SIG-M5 treated with dmso at 0.1 percent for 504 hours (cell line): ENCODE data around the gene USP28.

ENCODE experiments used
- DNase-seq: peaks from one replicate; lab custom pipeline; 2025; ENCODE audit not compliant: unreplicated experiment; lab: John Stamatoyannopoulos, UW

The USP28 gene

DNA sequence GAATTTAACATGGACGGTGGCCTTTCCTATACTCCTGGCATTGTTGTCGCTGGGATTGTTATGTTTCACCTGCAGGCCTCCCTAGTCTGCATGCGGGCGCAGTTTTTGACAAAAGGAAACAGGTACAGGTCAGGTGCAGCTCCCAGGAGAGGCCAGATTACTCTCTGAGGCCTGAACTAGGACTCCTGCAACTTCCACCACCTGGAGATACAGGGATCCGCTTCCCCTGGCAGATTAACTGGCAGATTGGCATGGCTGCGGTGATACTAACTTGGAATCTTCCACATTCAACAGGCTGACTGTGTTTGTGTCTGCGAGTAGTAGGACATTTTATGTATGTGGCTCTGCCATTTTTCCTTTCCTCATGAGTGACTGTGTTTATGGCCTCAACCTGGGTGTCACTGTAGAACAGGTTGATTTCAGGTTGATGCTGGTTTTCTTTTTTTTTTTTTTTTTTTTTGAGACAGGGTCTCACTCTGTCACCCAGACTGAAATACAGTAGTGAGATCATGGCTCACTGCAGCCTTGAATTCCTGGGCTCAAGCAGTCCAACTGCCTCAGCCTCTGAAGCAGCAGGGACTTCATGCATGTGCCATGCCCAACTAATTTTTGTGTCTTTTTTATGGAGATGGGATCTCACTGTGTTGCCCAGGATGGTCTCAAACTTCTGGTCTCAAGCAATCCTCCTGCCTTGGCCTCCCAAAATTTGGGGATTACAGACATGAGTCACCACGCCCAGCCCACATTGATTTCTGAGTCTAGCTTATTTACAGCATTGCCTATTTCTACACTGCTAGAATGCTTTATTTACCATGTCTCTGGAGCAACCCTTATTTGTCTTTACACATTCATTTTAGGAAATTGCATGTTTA, 1.7 kb upstream of the USP28 start:
- DNase-seq, result no peak

DNA sequence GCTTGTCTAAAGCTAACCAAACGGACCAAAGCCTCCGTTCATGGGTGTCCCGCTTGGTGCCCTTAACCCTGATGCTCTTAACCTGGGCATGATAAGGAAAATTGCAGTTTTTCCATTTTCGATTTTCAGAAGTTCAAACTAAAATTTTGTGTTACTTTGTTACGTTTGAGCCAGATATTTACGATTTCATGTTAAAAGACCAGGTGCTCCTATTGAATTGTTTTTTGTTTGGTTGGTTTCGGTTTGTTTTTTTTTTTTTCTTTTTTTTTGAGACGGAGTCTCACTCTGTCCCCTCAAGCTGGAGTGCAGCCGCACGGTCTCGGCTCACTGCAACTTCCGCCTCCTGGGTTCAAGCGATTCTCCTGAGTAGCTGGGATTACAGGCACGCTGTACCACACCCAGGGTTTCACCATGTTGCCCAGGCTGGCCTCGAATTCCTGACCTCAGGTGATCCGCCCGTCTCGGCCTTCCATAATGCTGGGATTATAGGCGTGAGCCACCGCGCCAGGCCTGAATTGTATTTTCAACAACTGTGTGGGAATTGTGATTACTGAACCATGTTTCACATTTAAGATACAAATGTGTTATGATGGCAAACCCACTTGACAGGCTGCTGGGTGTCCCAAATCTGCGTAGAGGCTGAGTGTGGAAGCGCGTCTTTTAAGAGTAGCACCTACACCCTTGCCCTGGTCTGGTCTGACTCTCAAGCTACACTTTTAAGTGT, 864 bp upstream of the USP28 start:
- no peak for DNase-seq

DNA sequence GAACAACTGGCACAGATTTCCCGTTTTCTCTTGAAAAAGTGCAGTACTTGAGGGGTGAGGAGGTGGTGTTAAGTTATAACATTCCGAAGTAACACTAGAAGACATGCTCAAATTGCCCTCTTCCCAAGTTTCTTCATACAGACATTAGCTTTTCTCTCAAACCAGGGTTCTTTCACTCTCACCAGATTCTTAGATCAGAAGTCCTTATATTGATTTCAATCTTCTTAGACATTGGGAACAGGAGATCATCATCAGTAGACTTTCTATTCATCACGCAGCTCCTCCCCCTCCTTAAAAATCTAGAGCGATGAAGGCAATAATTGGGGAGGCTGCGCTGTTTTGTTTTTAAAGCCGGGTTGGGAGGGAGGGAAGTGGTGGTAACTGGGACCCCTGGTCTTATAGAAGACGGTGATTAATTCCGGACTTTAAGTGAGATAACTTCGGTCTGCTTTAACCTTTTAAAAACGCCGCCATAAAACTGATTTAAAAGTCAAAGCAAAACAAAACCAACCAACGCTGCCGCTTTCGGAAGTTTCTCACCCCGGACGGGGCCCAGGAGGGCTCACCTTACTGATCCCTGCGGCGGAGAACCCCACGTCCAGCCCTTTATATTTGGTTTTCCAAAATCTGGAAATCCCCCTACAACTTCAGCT, 665 bp downstream of the USP28 start:
- no peak for DNase-seq

DNA sequence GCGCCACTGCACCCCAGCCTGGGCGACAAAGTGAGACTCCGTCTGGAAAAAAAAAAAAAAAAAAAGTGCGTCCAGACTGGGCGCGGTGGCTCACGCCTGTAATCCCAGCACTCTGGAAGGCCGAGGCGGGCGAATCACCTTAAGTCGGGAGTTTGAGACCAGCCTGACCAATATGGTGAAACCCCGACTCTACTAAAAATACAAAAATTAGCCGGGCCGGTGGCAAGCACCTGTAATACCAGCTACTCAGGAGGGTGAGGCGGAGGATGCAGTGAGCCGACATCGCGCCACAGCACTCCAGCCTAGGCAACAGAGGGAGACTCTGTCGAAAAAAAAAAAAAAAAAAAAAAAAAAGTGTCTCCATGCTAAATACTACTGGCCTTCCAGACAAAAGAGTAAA, 1.3 kb downstream of the USP28 start:
- DNase-seq, result no peak

DNA sequence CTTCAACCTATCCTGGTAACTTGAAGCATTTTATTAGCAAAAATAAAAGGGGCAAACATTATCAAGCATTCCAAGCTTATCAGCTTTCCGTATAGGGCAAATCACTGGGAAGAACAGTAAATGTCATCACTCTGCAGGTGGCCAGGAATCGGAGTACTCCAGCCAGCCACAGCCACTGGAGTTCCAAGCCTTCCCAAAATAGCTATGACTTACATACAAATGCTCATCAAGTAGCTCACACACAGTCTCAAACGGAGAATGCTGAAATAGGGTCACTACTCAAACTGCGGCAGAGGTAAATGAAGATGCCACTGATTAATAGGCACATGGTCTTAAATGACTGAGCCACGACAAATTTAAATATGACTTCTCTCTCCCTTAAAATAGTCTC, 2.1 kb downstream of the USP28 start:
- no peak for DNase-seq

DNA sequence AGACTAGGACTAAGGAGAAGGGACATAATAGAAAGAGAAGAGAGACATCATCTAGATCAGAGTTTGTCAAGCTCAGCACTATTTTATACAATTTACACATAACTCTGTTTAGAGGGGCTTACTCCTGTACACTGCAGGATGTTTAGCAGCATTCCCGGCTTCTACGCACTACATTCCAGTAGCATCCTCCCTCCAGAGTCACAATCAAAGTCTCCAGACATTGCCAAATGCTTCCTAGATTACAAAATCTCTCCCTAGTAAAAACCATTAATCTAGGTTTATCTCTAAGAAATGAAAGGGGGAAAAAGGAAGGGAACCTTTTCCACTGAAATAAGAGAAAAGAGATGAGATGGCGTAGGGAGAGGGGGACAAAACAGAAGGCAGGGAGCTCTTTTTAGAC, 4.0 kb downstream of the USP28 start:
- DNase-seq, result no peak

DNA sequence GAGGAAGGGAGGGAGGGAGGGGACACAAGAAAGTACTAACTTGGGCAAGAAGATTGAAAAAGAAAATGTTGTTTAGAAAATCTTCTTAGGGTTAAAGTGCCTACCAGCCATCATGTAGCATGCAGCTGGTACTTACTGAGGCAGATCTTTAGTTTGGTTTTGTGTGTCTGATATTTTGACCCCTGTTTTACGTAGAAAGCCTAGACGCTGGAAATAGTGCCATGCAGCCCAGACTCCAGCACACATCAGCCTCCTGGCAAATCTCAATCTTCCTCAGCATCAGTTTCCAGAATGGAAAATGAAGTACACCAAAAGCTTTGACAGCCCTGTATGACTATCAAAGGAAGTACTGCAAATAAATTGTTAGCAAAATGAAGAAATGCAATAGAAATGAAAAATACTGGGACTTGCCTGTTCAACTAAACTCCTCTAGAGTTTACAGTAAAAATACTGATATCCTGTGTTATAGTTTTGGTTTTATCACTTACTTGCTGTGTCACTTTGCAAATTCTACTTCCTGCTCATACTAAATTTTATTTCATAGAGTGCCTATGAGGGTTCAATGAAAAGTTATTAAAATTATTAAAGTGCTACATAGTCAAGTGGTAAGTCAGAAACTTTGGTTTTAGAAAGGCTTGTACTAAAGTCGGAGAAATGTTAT, 7.4 kb downstream of the USP28 start:
- no peak for DNase-seq

DNA sequence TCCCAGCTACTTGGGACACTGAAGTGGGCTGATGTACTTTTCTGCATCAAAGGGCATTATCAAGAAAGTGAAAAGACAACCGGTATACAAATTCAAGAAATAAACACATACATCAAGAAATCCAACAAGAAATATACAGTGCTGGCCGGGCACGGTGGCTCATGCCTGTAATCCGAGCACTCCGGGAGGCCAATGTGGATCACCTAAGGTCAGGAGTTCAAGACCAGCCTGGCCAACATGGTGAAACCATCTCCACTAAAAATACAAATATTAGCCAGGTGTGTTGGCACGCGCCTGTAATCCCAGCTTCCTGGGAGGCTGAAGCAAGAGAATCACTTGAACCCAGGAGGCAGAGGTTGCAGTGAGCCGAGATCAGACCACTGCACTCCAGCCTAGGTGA, 9.5 kb downstream of the USP28 start:
- DNase-seq, result no peak

DNA sequence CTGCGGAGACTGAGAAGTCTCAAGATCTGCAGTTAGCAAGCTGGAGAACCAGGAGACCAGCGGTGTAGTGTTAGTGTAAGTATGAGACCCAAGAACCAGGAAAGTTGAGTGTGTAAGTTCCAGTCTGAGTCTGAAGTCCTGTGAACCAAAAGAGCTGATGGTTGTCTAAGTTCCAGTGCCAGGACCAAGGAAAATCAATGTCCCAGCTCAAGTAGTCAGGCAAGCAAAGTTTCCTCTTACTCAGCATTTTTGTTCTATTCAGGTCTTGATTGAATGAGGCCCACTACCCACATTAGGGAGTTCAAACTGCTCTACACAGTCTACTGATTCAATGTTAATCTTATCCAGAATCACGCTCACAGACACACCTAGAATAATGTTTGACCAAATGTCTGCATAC, 11.0 kb downstream of the USP28 start:
- no peak for DNase-seq

DNA sequence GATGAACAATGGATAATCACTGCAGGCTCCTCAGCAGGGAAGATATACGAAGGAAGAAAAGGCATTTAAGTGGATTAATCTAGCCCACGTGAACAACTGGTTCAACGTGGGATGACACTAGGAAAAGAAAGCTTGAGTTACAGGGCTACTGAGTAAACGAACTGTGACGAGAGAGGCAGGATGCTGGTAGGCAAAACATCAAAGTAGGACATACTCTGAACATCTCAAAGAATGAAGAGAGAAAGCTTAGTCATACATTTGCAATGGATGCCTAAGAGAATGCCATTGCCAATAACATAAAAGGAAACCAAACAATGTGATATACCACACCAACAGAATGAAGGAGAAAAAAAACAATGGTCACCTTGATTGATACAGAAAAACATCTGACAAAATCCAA, 12.9 kb downstream of the USP28 start:
- DNase-seq, result no peak

DNA sequence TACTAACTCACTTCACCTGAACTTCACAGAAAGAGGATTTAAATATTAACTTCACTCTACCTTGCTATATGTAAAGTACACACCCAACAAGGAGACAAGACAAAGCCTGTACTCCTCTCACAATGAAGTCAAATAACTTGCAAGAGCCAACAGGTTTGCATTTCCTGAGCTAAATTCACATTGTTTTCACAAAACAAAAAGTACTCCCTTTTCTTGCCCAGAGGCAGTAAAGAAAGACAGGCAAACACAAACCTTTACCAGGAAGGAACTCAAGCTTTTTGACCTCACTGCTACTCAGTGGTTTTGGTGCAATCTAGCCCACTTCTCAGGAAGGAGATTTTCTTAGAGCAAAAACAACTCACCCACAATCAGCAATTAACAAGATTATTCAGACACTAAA, 15.7 kb downstream of the USP28 start:
- DNase-seq, result no peak

DNA sequence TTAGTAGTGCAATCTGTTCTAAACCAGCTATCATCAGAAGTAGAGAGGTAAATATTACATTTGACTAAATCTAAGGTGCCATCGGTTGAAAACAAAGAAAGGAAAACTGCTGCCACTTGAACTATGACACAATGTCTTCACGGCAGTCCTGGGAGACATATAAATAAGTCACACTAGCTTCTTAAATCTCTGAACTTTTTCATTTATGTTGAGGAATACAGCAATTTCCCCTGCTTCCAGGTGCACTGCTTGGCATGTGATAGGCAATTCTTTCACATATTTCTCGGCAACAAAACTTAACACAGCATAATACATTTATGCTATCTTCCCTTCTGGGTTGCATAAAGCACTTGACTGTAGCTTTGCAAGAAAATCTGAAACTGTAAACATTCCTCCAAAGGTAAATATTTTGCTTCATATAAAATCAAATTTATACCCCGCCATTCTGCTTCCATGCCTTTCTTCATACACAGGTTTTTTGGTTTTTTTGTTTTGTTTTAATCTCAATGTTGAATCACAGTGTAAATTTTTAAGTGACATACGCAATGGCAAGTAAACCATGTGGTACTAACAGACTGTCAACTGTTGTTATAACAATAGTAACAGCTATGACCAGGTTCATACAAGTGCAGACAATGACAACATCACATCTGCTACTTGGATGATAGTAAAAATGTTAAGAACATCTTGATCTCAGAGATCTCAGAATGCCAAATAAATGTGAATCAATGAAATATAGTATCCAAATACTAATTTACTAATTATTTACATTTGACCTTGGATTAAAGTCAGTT, 18.2 kb downstream of the USP28 start:
- DNase-seq, result no peak

DNA sequence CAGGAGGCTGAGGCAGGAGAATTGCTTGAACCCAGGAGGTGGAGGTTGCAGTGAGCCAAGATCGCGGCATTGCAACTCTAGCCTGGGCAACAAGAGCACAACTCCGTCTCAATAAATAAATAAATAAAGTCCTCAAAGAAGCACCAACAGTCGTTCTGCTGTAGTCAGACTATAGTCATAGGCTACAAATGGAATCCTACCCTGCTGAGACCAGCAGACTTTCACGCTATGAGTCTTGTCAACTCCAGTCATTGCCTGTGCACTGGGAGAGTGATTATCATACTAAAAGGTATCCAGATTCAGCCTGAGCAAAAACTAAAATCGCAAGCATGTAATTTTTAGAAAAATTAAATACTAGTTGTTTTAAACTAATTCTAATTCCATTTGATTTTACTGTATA, 19.6 kb downstream of the USP28 start:
- DNase-seq, result no peak

DNA sequence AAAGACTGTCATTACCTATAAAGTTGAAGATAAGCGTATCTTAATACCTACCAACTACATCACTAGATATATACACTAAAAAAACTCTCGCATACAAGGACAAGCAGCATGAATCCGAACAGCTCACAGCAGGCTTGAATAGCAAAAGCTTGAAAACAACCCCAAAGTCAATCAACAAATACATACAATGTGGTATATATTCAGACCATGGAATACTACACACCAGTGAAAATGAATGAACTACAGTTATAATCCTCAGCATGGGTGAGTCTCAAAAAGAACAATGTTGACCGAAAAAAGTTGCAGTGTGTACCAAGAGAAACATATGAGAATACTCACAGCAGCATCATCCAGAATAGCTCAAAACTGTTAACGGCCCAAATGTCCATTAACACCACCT, 25.2 kb downstream of the USP28 start:
- DNase-seq, result no peak

DNA sequence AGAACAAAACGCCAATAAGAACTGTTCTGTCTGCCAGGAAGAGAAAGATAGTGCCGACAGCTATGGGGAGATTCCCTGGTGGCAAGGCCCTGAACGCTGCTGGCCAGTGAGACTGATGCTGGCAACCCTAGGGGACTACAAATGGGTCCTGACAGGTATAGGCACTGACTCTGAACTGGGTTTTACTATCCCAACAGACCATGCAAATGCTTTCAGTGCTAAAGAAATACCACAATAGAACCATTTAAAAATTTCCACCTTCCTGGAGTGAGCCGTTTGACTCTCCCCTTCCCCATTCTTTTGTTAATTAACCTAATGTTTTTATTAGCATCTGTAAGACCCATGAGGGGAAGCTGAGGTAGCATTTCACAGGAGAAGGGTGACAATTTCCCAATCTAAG, 25.7 kb downstream of the USP28 start:
- DNase-seq, result no peak

DNA sequence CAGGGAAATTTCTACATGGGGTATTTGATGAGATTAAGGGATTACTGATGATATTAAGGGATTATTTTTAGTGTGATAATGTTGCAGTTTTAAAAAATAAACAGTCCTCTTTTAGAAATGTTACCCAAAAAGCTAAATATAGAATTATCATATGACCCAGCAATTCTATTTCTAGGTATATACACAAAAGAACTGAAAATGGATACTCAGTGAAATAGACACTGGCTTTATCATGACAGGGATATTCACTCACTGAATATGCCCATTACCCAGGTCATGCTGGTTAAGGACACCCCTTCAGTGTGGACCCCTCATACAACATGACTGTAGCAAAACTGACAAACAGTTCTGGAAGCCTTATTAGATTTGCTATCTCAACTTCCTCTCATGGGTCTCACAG, 27.8 kb downstream of the USP28 start:
- DNase-seq, result no peak

DNA sequence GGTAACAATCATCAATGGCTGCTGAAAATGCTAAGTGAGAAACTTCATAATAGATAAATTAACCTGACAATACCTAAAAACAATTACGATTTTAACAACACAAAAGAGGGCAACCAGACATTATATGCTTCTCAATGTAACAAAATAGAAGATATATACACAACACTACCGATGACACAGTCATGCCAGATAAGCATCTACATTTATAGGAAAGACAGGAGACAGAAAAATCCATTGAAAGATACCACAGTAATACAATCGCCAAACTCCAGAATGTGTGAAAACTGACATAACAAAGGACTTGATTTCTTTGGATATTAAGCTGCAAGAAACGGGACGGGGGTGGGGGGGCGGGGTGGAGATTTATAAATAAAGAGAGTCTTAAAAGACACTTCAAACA, 28.3 kb downstream of the USP28 start:
- no peak for DNase-seq

DNA sequence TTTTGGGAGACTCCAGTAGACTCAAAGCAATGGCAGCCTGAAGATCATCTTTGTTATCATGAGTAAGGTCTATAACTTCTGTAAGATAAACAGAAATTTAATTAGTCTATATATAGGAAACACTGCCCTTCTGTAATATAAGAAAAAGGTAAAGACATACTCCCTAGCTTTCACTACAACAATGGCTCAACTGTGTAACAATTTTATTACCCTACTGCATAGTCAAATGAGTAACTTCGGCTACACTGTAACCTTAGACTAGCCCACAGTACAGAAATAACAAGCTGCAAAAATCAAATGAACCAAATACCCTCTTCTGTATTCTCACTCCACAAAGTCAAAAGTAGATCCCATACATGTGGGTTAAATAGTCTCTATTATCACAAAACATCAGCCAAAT, 33.7 kb downstream of the USP28 start:
- DNase-seq, result no peak

DNA sequence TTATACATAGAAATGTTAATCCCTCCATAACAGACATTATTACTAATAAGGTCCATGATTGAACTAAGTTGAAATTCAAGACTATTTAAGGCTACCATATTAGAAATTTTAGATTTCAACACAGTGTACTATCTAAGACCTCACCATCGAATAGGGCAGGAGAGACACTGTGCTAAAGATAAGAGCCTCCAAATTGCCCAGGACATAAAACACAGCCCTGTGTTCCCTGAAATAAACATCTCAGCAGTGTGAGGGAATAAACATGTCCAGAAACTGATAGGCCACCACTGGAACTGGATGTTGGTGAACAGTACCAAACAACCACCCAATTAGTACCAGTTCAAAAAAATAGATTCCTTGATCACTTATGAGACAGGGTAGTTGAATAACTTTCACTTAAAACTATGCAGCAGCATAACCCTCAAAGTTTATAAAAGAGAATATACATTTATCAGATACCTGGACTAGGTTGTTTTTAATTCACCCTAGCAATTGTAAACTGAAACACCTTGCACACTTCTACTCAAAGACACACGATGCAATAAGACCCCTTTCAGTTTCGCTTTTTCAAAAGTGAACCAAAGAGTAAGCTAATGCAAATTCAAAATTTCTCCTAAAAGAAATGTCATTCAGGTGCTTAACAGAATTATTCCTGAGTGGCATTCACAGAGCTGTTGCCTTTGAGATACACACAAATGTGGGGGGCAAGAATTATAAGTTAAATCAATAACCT, 34.3 kb downstream of the USP28 start:
- no peak for DNase-seq

DNA sequence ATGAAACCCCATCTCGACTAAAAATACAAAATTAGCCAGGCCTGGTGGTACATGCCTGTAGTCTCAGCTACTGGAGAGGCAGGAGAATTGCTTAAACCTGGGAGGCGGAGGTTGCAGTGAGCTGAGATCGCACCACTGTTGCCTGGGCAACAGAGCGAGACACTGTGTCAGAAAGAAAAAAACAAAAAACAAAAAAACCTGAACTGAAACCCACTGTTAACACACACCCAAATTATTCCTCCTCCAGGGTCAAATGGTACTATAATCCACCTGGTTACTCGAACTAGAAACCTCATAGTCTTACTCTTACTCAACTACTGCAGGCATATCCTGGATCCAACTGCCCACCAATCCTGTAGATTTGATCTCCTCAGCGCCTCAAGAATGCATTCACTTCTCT, 35.5 kb downstream of the USP28 start:
- DNase-seq, result no peak
